GM19239 (cell line): ENCODE data around the gene MTRFR.
"Not testable (repeated sequence)": the region's sequence is repeated elsewhere in the genome, so short reads cannot be mapped to it uniquely, and the experiment has no call there.

ENCODE experiments used
- DNase-seq: peaks from one replicate; pipeline ENCODE4 v3.0.0; 2011; ENCODE audit warnings: low spot score; ENCODE audit not compliant: insufficient read length
- FAIRE-seq: peaks from 2 replicates; lab custom pipeline; 2011; peaks lifted over from hg19 to GRCh38; lab: Jason Lieb, UNC

The MTRFR gene

GRCh38 chr12:123232807-123233504 lies at the start of gene MTRFR, which contains the start of gene MPHOSPH9:
MTRFR (plus strand) TSS chr12:123233436; CDS start chr12:123253675, 20,239 bp downstream.
MPHOSPH9 (minus strand) TSS chr12:123233141; CDS start chr12:123230364, 2,777 bp downstream.
- FAIRE-seq (peak; percentile 100), DNase-seq (peak; percentile 73)

DNA sequence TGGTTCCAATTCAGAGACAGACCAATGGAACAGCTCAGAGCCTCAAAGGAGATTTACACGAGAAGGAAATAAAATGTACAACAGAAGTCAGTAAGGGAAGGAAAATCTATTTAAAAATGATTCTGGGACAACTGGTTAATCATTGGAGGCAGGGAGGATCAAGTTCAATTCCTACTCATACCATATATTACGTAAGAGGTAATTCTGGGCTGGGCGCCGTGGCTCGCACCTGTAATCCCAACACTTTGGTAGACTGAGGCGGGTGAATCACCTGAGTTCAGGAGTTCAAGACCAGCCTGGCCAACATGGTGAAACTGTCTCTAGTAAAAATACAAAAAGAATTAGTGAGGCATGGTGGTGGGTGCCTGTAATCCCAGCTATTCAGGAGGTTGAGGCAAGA lies 45.6 kb upstream of the MTRFR start:
- no peak for DNase-seq
- no peak for FAIRE-seq

GRCh38 chr12:123199936-123200335 lies 33.3 kb upstream of the MTRFR start:
- DNase-seq (no peak), FAIRE-seq (no peak)

- DNase-seq (no peak), FAIRE-seq (no peak)
Observed at GRCh38 chr12:123200414-123200813, 32.8 kb upstream of the MTRFR start.

DNA sequence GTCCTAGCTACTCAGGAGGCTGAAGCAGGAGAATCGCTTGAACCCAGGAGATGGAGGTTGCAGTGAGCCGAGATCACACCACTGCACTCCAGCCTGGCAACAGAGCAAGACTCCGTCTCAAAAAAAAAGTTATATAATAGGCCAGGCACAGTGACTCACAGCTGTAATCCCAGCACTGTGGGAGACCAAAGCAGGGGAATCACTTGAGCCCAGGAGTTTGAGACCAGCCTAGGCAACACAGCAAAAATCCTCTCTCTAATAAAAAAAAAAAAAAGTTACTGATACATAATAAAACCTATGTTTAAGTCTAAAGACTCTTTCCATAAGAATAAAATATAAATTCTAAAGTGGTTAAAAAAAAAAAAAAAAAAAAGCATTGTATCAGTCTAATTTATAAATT lies 26.4 kb upstream of the MTRFR start:
- DNase-seq, FAIRE-seq: not testable (repeated sequence)

GRCh38 chr12:123207815-123208214 lies 25.4 kb upstream of the MTRFR start:
- DNase-seq, FAIRE-seq: not testable (repeated sequence)

- DNase-seq (no peak), FAIRE-seq (peak; percentile 92)
Observed at GRCh38 chr12:123223241-123223668, 10.0 kb upstream of the MTRFR start.

- DNase-seq (no peak), FAIRE-seq (no peak)
Observed at GRCh38 chr12:123225443-123225842, 7.8 kb upstream of the MTRFR start.

- DNase-seq, result no peak
- FAIRE-seq, result peak; percentile 60
Observed at GRCh38 chr12:123227581-123228258, 5.5 kb upstream of the MTRFR start.

DNA sequence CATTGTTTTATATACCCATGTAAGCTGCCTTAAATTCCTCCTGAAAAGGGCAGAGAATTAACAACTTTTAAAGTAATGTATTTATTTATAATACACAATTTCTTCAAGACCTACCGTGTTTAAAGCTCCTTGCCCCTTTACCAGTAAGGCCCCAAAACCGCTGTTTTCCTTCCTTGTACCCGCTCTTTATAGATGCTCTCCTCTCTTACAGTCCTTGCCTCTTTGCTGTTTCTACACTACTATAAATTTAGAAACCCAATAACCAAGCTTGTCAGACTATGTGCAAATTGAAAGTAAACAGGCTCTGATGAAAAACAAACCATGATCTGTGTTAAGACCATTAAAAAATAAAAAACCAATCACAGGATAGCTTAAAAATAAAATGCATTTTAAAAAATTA lies 4.2 kb upstream of the MTRFR start:
- FAIRE-seq (no peak), DNase-seq (no peak)

DNA sequence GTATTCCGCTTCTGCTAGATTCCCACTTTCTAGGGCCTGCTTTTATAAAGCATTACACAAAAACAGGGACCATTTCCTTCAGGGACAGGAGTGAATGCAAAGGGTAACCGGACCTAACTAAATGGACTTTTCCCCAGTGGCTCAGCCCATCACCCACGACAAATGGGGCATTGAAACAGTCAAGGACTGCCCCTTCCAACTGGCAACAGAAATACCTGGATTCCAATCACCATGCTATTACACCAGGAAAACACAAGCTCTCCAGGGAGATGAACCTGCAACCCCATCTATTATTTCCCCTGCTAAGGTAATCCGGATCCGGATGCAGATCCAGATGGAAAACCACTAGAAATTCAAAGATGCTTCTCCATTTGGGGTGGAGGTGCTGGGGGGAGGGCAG lies 1.3 kb upstream of the MTRFR start:
- no peak for DNase-seq
- no peak for FAIRE-seq

GRCh38 chr12:123232472-123232806 lies 797 bp upstream of the MTRFR start:
- DNase-seq (no peak), FAIRE-seq (no peak)

DNA sequence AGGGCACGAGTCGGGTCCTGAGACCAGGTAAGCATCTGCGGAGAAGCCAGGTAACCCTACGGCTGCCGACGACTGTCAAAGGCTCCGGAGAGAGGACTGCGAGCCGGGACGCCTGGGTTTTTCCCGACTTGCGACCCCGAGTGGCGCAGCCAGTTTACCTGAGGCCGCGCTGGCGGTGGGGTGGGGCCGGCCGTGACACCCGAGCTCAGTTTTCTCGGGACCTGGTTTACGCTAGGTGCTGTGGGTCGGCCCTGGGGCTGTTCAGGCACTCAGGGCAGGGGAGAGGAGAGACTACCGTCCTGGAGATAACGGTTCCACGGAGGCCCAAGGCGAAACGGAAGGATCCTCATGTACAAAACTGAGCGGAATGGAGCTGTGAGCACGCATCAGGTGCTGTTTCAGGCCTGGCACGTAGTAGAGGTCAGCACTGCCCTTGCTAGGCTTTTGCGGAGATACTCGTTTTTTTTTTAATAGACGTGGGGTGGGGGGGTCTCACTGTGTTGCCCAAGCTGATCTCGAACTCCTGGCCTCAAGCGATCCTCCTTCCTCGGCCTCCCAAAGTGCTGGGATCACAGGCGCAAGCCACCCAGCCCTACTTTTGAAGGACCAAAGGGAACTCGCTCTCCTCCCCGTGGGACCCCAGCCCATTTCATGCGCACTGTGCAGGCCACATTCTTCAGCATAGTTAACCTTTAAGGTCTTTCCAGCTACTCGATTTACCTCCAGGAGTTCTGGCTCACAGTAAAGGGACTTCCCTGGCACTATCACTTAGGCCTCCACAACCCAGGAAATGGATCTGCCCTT lies 471 bp downstream of the MTRFR start:
- no peak for FAIRE-seq

GRCh38 chr12:123237646-123238329 lies 4.6 kb downstream of the MTRFR start:
- DNase-seq, result peak; percentile 39
- peak; percentile 62 for FAIRE-seq

More for the DNA sequence above, 471 bp downstream of the MTRFR start:
- DNase-seq, result no peak

- peak; percentile 74 for FAIRE-seq
- no peak for DNase-seq
Observed at GRCh38 chr12:123238330-123238682, 5.1 kb downstream of the MTRFR start.

DNA sequence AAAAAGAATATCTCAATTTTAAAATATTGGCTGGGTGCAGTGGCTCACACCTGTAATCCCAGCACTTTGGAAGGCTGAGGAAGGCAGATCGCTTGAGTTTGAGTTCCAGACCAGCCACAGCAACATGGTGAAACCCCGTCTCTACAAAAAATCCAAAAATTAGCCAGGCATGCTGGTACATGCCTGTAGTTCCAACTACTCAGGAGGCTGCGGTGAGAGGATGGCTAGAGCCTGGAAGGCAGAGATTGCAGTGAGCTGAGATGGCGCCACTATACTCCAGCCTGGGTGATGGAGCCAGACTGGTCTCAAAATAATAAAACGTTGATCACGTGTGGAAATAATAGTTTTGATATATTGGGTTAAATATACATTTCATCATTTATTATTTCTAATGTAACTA lies 5.7 kb downstream of the MTRFR start:
- DNase-seq (no peak), FAIRE-seq (no peak)

DNA sequence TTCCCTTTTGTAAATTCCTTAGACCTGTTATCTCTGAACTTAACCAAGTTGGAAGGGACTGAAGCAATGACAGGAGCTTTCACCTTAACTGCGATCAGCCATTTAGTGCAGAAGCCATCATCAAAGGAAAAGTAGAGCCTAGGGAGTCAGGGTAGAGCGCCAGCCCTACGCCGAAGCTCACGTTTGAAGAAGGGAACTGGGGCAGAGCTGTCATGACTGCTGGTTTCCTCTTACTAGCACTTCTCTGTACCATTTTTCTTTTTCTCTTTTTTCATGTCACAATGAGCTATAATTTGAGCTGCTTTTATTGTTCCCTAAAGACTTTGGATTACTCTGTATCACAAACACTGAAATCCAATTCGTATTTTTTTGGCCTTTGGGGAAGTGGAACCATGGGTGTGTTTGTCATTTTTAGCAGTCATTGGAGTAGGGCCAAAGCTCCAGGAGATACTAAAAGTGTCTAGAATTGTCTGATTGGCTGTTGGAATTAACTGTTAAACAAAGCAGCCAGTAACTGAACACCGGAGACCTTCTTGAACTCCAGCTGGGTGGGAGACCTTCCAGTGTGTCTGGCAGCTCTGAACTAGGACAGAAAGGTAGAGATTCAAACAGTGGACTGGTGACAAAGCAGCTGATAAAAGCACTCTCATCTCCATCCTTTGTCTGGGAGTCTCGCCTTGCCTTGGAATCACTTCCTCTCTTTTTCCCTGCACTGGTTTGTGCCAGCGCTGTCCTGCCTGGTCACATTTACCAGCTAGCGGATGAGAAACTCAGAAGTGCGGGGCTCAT lies 9.1 kb downstream of the MTRFR start:
- no peak for DNase-seq
- FAIRE-seq, result no peak

DNA sequence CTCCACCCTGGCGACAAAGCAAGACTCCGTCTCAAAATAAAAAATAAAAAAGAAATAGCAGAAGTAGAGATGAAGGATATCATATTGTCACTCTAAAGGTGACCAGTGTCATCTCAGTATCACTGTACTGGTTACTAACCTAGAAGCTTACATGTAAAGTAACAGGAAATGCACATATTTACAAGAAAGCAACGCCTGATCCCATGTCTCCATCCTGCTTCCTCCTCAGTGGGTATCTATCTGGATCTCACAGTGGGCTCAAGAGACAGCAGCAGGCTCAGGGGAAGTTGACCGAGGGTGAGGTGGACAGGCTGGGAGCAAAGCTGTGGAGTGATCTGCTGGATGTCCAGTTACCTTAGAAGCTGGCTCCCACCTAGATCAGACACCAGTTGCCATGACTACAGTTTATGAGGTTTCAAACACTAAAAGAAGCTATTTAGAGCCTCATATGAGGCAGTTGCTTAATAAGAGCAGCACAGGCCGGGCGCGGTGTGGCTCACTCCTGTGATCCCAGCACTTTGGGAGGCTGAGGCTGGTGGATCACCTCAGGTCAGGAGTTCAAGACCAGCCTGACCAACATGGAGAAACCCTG lies 10.5 kb downstream of the MTRFR start:
- no peak for DNase-seq
- FAIRE-seq, result no peak

- FAIRE-seq, result no peak
- no peak for DNase-seq
Observed at GRCh38 chr12:123245678-123246077, 12.4 kb downstream of the MTRFR start.
